Left renal cortex interstitium (tissue), 4 donors: ENCODE results near the gene CMKLR1. TPM values are rescaled to one million over a fixed set of nuclear protein-coding genes. Genes with fewer than 3 reads are reported as not detected.

Experiments
- DNase-seq, 4 donors: peaks; one replicate each; pipeline ENCODE4 v3.0.0-alpha.2; 2013; ENCODE audit warnings: low read depth in 4 of 4, low spot score in 2 of 4, missing footprints in 1 of 4
- polyA plus RNA-seq, 4 donors: library from polyadenylated mRNA; unstranded; fragments of 120-200 nt; gene quantifications; one replicate each; pipeline ENCODE4 v1.2.1, GENCODE V29; 2013; ENCODE audit not compliant: insufficient read length in 4 of 4

CMKLR1 gene
- polyA plus RNA-seq, 4 donors = 3.6 to 4.9 (median 4.5) TPM

DNA sequence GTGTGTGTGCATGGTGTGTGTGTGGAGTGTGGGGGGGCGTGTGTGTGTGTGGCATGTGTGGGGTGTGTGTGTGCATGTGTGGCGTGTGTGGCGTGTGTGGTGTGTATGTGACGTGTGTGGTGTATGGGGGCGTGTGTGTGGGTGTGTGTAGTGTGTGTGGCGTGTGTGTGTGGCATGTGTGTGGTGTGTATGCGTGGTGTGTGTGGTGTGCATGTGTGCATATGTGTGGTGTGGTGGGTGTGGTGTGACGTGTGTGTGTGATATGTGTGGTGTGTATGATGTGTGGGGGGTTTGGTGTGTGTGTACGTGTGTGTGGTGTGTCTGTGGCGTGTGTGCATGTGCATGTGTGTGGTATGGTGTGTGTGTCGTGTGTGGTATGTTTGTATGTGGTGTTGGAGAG is 24.1 kb upstream of the CMKLR1 start:
- DNase-seq = no peak

DNA sequence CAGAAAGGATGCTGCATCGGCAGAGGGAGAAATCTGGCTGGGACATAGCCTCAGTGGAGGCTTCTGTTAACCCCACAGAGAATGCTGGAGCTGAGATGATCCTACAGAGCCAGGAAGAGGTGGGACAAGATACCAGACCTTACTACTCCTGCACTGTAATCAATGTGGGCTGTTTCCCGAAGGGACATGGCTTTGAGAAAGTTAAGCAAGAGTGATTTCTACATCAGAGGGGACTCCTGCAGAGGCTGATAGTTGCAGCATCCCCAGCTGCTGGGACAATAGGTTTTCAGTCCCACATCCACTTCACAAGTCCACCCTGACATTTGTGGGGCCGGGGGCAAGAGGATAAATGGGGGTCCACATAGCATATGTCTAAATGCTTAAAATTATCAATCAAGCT is 22.5 kb upstream of the CMKLR1 start:
- no peak for DNase-seq

DNA sequence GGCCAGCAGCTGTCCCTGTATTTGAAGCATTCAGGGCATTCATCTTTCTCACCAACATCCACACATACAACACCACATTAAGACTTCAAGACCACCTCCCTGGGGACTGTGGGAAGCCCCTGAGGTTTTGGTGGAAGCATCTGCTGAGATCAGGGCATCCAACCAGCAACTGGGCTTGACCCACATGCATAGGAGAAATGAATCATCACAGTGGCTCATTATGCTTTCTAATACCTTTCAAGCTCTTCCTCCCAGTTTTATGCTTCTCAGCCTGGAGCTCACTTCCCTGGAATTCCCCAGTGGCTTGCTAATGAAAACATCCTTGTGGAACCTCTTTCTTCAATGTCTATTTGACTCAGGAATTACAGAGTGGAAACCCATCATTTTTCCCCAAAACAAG is 21.4 kb upstream of the CMKLR1 start:
- no peak for DNase-seq

DNA sequence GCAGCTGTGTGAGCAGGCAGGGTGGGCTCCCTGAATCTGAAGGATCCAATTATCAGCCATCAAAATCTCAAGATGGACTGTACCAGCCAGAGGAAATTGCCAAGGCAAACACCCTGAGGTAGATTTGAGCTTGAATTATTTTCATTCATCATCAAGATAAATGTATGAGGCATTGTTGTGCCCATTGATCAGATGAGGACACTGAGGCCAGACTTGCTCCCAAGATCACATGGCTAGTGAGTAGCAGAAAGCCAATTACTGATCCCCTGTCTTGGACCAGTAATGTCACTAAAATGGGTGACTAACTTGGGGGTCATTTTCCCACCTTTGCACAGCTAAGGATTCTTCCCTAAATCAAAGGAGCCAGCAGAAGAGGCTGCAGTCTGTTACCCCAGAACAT is 20.9 kb upstream of the CMKLR1 start:
- DNase-seq = no peak

DNA sequence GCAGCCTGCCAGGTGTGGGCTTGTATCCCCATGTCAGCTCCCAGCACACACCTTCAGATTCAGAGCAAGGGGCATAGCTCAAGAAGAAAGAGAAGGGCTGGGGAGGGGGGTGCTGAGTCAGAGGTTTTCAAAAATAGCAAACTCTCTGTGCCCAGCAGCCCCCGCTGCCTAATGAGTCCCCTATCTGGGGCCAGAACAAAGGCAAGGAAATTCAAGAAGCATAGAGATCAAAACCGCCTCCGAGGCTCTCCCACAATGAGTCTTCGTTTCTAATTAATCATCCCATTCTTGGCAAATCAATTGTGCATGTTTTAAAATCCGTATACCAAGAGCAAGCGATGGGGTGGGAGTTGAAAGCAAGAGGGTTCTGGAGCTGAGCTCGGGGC is 19.5 kb upstream of the CMKLR1 start:
- DNase-seq = no peak

DNA sequence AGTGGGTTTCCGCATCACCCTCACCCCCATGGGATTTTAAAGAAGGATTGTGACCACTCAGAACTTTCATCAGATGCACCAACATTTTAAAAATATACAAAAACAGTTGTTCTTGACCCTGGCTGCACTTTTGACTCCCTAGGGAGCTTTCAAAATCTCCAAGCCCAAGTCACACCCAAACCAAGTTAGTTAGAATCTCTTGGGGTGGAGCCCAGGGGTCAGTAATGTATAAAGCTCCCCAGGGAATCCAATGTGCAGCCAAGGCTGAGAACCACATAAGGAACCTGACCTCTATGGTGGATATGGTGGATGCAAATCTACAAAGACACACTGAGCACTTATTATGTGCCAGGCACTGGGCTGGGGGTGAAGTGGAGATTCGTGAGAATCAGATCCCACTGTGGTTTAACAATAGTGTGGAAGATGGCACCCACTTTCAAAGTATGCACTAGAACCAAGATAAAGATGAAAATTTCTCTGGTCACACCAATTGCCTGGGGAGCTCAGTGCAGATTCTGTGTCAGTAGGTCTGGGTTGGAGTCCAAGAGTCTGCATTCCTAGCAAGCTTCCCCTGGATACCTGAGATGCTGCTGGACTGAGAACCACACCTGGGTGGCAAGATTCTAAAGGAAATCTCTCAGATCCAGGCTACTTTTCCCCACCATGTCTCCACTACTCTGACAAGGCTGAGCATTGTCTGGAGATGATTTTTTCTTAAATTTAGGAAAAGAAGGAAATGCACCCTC is 18.9 kb upstream of the CMKLR1 start:
- DNase-seq = no peak

DNA sequence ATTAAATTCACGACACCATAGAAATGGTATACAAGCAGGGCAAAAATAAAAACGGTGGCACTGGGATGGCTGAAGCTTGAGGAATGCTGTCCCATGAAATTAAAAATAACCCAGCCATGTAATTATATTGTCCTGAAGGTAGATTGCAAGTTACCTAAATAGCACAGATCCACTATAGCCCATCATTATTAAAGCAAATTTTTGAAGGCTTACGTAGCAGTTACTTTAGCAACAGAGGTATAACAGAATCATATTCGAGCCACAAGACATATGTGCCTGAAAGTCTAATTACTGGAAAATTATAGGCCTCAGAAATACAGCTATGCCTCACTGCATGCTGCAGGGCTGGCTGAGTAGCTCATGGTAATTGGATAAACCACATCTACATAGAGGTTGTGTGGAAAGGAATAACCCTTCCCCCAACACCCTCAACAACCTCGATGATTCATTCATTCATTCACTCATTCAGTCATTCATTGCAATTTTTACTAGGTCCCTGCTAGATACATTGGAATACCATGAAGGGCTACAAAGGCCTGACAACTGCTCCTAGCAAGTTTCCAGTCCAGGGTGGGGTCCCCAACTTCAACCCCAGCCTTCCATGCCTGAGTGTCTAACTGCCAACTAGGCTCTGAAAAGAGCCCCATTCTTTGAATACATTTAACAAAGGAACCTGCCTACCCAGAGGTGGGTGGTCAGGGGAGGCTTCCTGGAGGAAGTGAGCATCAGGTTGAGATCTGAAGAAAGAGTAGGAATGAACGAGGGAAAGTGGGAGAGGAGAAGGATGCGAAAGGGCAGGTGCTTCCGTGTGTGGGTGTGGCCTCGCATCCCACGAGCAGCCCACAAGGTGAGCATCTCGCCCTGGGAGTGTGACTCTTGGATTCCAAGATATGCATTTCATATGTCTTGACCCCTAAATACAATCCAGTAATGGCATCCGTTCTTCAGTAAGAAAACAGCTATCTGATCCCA is 18.0 kb upstream of the CMKLR1 start:
- DNase-seq = no peak

DNA sequence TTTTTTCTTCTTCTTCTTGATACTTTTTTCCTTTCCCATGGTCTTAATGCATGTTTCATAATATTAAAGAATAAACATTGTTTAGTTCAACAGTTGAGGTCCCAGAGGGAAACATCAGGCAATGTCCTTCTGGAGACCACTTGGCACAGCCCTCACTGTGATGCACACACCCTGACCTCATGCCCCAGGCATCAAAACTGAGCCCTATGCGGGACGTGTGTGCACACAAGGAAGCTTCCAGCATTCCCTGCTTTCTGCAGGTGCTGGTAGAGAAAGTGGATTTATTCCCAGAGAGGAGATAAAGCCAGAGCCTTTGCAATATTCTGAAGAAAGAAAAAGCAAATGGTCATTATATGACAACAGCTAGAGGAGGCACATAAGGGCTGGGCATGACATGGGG is 16.0 kb upstream of the CMKLR1 start:
- no peak for DNase-seq

DNA sequence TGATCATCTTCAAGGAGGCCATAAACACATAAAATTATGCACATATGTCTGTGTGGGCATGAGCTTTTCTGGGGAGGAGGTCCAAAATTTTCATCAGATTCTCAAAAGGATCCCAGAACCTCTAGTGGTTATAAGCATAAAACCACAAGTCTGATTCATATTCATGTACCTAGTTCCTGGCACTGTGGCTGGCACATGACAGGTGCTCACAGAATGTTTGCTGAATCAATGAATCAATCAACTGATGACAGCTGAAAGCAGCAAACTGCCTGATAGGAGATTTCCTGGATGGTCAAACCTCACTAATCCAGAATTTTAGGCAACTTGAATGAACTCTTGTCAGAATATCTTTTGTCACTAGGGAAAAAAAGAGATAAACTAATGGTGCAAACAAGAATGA is 13.5 kb upstream of the CMKLR1 start:
- DNase-seq = no peak

DNA sequence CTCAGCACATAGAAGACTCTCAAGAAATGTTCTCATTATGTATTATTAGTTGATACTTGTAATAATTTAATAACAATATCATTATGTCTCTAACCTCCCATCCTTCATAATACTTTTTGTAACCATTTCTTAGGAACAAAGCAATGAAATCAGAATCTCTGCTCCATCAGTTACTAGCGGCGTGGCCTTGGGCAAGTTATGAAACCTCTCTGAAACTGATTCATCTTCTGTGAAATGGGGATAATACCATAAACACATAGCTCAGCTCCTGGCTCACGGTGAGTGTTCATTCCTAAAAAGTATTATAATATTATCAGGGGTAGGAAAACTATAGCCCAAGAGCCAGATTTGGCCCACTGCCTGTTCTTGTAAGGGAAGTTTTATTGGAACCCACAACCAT is 11.4 kb upstream of the CMKLR1 start:
- DNase-seq = no peak

DNA sequence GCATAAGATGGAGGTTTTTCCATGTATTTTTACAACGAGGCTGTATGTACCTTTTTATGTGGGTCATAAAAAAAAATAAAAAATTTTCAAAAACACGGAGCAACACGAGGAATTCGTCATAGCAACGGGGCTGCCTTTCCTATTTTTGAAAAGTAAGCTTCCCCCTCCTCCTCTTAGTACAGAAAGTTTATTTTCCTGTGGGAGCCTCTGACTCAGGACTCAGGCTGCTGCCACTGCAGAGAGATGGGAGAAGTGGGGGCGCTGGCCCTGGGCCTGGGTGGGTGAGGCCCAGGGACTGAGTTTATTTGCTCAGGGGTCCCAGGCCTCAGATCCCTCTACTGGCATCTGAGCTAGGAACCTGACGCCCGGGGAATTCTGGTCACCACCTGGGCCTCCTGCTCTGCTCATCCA is 10.2 kb upstream of the CMKLR1 start:
- no peak for DNase-seq

DNA sequence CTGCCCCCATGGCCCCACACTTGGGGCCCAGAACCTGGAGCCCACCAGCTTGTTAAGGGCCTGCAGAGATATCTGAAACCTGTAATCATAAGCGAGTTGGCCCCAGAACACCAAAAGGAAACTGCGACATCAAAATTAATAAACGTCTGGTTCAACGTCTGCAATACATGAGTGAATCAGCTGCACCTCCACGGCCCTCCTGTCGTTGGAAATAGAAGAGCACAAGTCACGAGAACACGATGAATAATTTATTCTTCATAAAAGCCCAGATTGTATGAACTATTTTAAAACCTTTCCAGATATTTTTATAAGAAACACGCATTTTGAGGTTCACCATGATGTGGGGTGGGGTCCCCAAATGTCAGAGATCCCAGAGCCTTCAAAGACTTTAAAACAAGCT is 9.7 kb upstream of the CMKLR1 start:
- DNase-seq = no peak

DNA sequence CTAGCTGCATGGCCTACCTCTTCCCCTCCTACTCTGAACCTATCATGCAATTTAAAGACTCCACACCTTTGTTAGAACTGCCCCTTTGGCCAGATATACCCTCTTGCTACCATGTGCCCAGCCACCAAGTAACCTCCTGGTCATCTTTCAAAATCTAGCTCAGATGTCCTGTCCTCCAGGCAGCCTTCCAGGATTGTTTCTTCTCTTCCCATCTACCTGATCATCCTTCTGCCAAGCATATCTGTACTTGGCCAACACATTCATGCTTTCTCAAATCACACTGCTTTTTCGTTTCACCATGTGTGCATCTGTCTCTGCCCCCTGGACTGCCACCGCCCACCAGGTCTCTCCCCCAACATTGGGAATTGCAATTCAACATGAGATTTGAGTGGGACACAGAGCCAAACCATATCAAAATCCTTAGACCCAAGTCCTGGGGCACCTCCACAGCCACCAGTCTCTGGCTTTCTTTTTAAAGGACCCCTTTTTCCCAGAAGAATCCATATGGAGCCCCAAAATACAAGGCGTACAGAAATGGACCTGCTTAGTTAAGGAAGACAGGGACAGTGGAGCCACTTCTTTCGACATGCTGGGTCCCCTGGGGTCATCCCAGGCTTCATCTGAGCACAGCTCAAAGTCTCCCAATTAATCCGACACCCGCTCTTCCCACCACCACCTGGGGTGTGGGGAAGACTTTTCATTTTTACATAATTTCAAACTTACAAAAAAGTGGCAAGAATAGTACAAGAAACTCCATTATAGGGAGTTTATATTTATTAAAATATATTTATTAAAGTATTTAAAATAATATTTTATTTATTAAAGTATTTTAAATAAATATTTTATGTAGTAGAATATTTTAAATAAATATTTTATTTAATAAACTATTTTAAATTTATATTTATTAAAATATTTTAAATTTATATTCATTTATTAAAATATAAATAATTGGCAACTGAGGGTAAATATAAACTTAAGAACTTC is 7.9 kb upstream of the CMKLR1 start:
- DNase-seq = no peak

DNA sequence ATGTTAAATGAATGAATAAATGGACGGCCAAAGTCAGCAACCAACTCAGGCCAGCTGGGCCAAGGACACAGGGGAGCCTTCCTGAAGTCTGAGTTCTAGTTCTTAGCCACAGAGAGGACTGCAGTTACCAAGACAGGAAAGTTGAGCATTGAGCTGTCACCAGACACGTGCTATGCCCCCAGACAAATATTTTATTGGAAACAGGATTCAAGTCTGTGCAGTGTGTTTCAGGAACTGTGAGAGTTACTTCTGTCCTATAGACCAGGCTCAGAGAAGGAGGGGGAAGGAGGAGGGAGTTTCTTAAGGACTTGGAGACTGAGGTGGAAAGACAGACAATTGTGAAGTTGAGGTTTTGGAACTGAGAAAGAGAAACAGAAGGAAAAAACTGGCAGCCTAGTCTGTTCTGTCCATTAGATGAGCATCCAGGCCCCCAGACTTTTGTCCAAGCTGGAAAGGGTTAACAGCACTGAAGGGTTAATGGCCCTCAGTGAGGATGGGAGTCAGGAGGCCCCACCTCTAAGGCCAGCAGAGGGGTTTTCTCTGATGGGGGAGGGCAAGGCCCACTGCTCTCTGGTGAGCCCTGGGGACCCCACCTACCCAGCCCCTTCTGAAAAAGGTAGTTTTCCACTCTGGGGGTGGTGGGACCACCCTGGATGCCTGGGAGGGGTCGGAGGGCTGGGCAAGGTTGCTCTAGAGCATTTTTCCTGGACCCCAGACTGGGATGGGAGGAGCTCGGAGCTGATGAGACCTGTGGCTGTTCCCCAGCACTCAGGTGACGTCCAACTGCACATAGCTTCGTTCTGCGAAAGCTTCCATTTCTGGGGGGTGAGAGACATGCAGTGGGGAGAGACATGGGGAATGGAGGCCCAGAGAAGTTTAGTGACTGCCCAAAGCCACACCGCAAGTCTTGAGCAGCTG is 6.9 kb upstream of the CMKLR1 start:
- DNase-seq = no peak

DNA sequence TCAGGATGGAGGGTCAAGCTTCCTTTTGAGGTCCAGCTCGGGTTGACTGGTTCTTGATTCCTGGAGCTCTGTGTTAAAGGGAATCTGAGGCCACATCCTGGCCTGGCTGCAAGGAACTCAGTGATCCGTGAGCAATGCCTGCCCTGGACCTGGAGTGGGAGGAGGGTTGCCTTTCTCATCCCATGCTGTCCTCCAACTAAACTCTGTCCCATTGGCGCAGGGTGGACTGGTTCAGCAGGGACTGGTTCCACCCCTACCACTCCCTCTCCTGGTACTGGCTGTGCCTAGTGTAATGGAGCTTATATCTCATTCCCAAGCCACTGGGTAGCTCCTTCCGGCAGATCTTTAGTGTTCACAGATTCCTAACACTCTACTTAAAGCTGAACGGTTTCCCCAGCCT is 3.9 kb upstream of the CMKLR1 start:
- no peak for DNase-seq

DNA sequence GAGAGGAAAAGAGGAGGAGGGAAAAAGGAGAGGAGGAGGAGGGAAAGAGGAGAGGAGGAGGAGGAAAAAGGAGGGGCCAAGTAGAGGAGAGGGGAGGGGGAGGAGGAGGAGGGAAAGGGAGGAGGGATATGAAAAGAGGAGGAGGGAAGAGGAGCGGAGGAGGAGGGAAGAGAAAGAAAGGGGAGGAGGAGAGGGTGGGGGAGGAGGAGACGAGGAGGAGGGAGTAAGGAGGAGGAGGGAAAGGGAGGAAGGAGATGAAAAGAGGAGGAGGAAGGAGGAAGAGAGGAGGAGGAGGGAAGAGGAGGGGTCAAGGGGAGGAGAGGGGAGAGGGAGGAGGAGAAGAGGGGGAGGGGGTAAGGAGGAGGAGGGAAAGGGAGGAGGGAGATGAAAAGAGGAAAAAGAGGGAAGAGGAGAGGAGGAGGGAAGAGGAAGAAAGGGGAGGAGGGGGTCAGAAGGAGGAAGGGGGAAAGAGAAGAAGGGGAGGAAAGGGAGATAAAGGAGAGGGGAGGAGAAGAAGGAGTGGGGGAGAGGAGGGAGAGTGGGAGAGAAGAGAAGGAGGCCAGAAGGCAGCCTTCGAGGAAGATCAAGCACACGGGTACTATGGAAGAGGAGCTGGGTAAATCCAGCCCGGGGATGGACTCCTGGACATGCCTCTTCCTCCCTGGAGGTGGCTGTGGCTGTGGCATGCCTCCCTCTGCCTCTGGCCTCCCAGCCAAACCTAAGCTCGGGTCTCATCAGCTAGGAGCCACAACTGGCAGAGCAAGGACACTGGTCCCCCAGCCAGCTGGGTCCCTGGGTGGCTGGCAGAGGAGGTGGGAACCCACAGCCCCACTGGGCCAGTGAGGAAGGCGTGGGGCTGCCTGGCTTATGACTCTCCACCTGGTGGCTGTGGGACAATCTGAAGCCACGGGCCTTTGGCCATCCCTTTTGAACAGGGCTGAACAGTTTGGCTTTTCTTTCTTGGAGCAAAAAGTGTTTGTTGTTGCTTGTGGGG is 3.0 kb upstream of the CMKLR1 start:
- DNase-seq = no peak

DNA sequence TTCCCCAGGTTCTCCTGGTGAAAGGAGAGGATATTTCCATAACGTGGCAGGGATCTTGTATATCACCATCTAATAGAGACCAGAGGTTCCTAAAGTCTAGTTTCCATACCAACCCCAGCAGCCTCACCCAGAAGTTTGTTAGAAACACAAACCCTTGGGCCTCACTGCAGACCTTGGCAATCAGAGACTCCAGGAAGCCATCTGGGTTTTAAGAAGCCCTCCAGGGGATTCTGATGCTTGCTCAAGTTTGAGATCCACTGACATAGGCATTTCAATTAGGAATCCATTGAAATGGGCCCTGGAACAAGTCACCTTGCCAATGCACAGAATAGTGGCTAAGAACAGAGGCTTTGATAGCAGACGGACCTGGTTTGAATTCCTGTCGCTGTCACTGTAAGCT is 2.2 kb upstream of the CMKLR1 start:
- DNase-seq = no peak

DNA sequence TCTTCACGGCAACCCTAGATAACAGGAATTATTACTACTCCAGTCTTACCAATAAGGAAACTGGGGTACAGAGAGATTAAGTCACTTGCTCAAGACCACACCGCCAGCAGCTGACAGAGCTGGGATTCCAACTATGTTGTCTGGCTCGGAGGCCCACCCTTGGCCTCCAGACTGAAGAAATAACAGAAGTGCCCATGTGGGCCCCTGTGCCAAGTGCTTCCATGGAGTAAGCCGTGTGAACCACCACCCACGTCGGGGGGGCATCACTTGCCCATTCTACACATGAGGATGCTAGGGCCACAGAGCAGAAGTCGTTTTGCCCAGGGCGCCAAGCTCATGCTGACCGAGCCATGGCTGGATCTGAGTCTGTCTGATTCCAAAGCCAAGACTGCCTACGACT is 926 bp upstream of the CMKLR1 start:
- no peak for DNase-seq
